ENCODE data around the gene ADARB2.
"Not testable (repeated sequence)": the region's sequence is repeated elsewhere in the genome, so short reads cannot be mapped to it uniquely, and the experiment has no call there.

The ADARB2 gene

DNA sequence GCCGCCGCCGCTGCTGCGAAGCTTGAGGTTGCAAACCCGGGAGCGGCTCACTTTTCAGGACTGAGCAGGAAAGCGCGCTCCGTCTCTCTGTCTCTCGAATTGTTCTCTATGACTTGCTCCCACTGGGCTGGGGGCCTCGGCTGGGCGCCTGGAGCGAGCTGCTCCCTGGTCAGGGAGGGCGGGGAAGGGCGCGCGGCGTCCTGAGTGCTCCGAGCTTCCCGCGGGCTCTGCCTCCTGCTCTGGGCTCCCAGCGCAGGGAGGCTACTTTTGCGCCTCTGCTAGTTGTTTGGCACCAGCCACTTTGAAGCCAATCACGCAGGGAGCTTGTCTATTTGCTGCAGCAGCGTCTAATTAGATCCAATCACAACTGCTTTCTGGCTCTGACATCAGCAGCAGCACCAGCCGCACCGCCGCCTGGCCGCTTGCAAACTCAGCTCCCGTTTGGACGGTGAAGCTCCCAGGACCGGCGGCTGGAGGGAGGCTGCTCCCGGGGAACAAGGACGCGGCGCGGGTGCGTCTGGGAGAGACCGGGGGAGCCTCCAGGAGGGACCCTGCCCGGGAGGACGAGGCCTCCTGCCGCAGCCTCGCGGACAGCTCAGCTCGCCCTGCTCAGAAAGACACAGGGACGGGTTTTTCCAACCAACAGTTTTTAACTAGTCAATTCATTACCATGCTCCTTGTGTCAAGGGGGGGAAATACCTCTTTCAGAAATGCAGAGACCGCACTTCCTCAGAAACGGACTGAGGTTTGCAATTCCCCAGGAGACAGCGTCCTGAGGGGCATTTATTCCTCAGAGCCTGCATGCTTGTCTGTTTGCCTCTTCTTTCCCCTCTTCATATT lies at the start of gene ADARB2:
ADARB2 (minus strand) TSS at position 304 of the 840 bp plus-strand sequence.
- no peak for DNase-seq (ENCODE audit: low read depth)

DNA sequence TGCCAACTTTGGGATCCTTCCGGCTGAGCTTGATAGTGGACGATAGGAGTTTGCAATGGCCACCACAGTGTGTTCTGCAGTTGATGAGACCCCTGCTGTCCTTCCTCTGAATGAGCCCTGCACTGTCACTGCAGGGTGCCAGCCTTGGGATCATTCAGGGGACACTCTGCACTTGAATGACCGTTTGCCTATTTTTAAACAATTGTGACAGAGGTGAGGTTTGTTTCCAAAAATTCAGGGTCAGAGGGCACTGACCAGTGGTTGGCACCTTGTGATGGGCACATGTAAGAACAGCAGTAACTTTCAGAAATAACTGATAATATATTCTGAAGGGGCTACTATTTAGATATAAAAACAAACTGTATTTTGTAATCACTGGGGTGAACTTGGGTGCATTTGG lies 48.5 kb upstream of the ADARB2 start:
- DNase-seq (ENCODE audit: low read depth) = no peak

DNA sequence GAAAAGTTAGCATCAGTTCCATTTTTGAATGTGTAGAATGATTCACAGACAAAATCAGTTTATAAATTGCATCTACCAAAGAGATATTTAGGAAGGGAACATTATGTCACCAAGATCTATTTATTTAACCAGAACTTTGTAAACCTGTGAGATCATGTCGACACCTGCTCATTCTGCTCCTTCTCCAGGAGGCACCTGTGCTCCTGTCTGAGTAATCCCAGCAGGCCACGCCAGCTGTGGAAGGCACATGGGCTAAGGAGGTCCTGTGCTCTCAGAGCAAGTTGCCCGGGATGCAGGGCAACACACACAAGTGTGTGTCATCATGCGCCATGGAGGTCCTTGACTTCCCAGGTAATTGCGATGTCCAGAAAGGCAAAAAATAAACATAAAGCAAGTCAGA lies 45.5 kb upstream of the ADARB2 start:
- no peak for DNase-seq (ENCODE audit: low read depth)

DNA sequence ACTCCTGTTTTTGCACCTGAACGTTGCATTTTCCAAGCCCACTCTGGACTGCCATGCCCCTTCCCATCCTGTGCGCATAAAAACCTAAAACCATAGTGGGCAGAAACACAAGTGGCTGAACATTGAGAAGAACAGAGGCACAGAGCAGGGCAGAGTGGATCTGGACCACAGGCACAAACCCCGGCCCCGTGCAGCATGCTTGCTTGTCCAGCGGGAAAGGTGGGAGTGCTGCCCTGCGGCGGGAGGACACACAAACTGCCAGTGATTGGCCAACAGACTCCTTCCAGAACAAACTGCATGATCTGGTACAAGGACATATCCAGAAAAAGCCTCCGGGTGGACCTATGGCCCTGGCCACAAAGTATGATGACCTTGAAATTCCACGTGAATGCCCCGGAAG lies 42.5 kb upstream of the ADARB2 start:
- no peak for DNase-seq (ENCODE audit: low read depth)

DNA sequence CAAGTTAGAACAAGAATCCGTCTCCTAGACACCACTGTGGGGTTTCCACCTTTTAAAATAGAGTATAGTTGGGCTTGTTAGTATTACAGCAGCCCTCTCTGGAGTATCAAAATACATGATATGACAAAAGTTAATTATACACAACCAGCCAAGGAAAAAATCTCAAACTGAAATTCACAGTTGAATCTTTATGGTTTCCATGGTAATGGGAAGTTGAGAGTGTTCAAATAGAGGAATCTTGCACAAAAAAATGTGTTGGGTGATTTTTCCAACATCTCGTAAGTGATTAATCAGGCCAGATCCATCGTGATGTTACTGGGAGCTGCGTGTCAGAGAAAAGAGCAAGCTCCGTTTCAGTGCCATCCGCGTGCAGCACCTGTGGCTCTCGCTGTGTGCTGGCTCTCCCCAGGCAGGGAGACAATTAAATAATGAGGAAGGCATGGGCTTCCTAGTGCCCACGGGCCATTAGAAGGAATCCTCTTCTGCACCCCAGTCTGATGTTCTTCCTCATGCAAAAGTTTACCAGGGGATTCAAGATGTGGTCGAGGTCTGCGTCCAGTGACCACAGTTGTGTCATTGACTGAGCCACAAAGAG lies 41.1 kb upstream of the ADARB2 start:
- no peak for DNase-seq (ENCODE audit: low read depth)

DNA sequence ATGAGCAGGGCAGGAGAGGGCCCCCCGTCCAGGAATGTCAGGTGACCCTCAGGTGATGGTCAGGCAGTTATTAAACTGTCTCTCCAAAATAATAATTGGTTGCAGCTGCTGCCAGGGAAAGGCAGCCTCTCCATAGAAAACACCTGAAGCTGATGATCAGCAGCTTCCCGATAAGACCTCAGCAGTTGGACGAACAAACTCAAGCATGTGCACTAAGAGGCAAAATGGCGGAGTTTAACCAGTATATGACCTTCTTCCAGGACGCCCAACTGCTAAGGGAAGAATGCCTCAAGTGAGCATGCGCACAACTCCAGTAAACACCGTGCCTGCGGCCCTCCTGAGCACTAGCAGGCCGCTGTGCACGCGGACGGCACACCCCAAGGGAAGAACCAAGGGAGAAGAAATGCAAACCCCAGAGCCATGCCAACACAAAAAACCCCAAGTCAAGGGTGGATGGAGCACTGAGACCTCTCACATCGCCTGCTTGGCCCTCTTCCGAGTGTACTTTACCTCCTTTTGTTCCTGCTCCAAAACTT lies 38.9 kb upstream of the ADARB2 start:
- DNase-seq (ENCODE audit: low read depth) = no peak

DNA sequence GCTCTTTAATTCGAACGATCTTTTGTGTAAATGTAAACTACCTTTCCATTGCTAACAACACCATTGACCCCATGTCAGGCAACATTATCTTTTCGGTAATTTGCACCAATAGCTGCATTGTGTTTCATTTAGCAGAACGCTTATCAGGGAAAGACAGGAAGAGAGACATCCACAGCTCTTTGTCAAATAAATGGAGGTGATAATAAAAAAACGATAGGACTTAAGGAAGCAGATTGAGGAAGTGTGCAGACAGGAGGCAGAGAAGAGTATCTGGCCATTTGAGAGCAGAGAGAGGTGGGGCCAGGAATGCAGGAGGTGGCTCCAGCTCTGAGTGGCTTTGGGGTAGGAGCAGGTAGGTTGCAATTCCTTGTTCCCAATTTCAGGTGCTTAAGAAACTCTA lies 37.5 kb upstream of the ADARB2 start:
- no peak for DNase-seq (ENCODE audit: low read depth)

DNA sequence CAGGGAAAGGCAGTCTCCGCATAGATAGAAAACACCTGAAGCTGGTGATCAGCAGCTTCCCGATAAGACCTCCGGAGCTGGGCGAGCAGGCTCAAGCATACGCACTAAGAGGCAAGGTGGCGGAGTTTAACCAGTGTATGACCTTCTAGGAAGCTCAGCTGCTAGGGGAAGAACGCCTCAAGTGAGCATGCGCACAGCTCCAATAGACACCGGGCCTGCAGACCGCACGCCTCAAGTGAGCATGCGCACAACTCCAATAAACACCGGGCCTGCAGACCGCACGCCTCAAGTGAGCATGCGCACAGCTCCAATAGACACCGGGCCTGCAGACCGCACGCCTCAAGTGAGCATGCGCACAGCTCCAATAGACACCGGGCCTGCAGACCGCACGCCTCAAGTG lies 35.9 kb upstream of the ADARB2 start:
- not testable (repeated sequence) for DNase-seq (ENCODE audit: low read depth)

DNA sequence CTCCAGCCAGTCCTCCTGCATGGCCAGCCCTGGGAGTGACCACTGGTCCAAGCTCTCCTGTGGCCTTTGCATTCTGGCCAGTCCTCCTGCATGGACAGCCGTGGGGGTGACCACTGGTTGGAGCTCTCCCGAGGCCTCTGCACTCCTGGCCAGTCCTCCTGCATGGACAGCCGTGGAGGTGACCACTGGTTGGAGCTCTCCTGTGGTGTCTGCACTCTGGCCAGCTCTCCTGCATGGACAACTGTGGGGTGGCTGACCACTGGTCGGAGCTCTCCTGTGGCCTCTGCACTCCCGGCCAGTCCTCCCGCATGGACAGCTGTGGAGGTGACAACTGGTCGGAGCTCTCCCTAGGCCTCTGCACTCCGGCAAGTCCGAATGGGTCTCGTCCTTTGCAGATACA lies 28.7 kb upstream of the ADARB2 start:
- no peak for DNase-seq (ENCODE audit: low read depth)

DNA sequence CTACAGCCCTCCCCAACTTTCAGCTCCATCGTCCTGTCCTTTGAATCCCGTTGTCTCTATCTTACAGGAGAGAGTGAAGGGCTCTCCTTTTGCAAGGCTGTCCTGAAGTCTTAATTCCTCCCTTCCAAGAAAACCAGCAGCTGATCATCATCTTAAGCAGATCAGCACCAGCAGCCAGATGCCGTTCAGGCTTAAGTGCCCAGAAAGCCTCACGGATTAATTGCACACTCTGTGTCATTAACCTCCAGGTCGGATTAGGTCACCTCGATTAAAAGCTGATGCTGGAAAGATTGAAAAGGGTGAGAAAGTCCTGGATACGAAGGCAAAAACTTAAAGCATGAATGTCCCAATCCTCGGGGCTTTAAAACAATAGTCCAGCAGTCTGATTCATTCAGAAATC lies 24.8 kb upstream of the ADARB2 start:
- DNase-seq (ENCODE audit: low read depth) = no peak

DNA sequence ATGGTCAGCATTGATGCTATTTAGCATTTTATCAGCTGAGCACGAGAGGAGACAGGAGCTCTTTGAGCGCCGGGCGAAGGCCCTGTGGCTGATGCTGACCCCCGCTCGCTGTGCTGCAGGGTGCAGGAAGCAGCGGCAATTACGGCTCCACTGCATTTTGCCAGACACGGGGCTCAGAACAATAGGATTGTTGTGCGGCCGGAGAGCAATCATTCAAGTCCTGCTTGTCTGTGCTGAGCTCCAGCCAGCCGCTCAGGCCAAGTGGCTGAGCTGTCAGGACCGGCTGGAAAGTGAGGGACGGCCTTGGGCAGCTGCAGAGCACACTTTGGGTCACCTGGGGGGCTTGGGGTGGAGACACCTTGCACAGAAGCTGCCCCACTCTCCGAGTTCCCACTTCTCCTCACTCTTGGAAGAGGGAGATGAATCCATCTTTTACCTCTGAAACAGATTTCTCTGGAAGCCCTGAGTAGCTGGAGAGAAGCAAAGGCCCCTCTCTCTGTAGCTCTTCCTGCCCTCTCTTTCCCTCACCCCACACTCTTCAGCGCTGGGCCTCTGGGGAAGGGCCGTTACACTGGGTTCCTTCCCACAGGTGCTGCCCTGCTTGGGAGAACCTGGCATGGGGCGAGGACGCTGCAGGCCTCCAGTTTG lies 17.3 kb upstream of the ADARB2 start:
- DNase-seq (ENCODE audit: low read depth) = no peak

DNA sequence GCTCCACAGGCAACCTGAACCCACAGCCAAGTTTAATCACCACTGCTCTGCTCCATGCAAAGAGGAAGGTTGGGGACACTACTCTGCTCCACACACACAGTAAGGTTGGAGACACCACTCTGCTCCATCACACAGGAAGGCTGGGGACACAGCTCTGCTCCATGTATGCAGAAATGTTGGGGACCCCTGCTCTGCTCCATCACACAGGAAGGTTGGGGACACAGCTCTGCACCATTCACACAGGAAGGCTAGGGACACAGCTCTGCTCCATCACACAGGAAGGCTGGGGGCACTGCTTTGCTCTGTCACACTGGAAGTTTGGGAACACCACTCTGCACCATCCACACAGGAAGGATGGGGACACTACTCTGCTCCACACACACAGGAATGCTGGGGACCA lies 14.8 kb upstream of the ADARB2 start:
- DNase-seq (ENCODE audit: low read depth) = no peak

DNA sequence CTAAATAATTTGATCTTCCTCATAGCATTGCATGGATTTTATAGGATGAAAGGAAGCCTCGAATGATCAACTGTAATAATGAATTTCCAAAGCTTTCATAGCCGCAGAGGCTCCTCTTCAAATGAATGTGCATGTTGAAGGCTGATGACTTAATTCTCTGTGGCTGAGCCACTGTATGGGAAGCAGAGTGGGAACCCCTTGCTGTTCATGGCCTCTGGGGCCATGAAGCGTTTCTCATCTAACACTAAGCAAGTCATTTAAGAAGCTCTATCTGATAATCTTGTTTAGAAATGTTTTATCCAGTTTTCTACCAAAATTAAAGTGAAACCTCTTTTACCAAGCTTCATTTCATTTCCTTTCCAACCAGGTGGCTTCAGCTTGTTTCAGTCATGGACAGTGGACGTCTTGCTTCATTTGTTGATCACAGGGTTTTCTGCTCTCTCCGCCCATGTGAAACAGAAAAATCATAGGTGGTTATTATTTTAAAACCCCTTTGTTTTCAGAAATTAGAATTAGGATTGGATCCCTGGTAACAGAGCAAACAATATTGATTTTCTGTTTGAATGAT lies 10.3 kb upstream of the ADARB2 start:
- DNase-seq (ENCODE audit: low read depth) = no peak

DNA sequence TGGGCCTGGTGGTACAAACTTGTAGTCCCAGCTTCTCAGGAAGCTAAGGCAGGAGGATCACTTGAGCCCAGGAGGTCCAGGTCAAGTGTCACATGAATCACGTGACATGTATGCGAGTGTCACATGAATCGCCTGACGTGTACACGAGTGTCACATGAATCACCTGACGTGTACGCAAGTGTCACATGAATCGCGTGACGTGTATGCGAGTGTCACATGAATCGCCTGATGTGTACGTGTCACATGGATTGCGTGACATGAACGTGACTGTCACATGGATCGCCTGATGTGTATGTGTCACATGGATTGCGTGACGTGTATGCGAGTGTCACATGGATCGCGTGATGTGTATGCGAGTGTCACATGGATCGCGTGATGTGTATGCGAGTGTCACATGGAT lies 9.5 kb upstream of the ADARB2 start:
- no peak for DNase-seq (ENCODE audit: low read depth)

DNA sequence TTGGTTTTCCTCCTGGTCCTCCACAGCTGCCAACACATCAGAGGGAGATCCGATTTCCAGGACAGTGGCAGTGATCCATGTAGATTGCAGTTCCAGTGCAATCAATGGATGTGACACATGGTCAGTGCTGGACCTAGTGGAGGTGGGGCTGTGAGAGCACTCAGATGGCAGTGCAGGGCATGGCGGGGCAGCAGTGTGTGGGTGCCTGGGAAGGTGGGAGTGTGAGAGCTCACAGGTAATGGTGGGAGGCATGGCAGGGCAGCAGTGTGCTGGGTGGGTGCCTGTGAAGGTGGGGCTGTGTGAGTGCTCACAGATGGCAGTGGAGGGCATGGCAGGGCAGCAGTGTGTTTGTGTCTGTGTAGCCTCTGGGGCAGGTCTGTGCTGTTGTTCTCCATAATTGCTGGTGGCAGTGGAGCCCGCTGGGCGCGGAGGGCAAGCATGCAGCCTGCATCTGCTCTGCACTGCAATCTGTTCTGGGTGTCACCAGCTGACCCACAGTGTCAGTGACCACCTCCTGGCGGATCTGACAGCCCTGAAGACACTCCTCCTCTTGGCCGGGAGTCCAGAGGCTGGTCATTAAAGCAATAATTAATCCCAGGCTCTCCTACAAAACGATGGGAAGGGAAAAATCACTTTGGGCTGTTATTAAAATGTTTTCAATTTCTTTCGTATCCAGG lies 8.6 kb upstream of the ADARB2 start:
- no peak for DNase-seq (ENCODE audit: low read depth)

DNA sequence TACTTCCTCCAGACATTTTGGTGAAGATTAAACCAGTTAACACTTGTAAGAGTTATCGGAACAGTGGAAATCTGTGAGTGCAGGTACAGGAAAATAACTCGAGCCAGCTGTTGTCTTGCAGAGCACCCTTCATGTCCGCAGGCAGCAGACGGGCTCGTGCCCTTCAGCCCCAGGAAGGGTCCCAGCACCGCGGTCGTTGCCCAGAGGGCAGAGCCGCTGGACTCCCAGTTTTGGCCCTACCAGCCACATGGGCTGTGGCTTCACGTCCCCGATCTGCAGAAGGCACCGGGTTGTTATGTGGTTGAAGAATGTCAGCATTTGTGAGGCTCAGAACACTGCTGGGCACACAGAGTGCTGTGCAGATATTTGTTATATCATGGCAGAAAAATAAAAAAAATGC lies 7.2 kb upstream of the ADARB2 start:
- no peak for DNase-seq (ENCODE audit: low read depth)

DNA sequence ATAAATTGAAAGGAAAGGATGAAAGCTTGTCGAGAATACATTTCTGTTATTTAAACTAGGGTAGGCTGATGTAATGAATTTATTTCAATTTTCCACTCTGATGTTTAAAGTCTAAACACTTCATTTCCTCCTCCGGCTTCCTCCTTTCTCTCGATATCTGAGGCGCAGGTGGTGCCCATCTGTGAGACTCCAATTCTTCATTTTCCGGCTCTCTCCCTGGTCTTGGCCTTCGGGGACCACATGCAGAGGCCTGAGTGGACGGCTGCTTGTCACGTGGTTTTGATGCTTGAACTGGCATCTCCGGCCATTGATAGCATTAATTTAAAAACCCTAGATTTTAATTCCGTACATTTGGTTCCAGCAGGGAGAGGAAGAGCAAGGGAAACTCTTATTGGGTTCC lies 5.8 kb upstream of the ADARB2 start:
- no peak for DNase-seq (ENCODE audit: low read depth)

DNA sequence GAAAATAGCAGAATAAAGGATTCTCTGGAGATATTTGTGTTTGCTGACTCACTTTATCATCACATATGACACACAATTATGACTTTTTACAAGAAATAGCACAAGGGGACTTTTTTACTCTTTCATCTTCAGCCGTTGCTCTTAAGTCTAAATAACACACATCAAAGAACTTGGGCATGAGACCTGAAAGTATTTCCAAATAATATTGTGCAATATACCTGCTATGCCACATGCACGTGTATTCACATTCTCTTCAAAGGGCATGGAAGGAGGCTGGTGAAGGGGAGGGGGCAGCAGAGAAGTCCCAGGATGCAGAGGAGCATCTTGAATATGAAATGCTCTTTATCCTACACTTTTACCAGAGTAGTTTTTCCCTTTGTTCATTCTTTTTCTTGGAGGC lies 4.1 kb upstream of the ADARB2 start:
- no peak for DNase-seq (ENCODE audit: low read depth)

DNA sequence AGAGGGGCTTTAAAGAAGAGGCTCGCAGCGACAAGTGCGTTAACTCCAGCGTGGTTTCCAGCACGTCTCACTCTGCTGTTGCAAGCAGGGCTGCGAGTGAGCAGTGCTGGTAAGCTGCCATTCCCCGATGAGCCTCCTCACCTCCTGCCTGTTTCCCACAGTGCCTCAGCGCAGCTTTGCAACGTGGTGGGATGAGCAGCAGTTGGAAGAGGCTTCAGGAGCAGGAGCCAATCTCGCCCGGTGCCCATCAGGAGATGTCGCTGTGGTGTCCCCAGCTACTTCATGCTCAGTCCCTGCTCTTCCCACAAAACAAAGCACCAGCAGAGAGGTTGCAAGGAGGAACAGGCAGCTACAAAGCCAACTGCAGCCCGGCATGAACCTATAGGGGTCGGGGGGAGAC lies 2.4 kb upstream of the ADARB2 start:
- DNase-seq (ENCODE audit: low read depth) = no peak

DNA sequence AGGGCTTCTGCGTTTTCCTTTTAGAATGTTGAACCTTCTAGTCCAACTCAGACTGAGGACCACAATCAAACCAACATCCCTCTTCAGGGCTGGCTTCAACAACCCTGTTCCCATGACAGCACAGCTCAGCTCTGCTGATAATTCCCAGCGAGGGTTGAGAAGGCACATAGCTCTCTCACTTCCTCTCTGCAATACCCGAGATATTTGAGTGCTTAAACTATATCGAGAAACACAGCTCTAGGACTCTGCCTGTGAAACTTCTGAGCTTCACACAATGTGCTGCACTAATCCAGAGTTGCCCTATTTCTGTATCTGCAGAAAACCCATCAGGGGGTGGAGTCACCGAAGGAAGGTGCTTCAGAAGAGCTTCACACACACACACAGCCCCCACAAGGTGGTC lies 1.6 kb upstream of the ADARB2 start:
- DNase-seq (ENCODE audit: low read depth) = no peak

DNA sequence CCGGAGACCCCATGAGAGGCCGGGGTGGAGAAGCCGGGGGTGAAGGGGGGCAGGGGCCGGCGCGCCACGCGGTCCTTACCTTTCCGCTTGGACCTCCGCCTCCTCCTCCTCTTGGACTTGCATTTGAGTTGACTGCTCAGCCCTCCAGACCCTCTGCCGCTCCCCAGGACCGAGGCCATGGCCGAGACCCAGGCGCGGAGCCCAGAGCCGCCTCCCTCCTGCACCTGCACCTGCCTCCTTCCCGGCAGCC lies 428 bp downstream of the ADARB2 start:
- DNase-seq (ENCODE audit: low read depth) = no peak

DNA sequence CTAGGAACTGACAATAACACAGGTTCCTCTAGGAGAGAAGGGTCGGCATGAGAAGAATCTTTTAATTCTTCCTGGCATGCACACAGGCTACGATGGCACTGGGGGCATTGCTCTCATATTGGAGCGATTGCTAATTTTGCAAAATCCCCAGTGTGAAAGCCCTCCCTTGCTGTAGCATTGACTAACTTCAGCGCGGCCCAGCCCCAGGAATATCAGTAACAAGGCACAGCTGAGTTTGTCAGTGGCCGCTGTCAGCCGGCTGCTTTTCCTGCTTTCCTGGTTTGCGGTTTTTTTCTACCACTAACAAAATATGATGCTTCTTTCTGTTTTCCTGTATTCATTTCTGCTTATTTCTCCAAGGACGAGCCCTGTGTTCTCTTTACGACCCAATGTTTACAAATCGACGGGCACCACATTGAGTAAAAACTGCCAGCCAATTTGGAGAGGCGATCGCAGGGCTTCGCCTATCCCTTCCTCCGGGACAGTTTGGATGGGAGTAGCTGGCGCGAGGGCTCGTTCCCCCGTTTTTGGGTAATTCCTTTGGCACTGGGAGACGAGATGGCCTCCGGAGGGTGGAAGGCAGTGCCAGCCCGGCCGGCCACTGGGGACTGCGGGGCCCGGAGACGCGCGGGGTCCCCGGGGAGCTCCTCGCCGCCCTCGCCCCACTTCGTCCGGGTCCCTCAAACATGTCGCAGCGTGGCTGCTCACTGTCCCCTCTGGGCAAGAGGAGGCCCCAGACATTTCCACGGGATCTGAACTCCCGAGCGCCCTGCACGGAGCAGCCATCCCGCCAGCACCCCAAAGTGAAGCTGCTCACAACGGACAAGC lies 967 bp downstream of the ADARB2 start:
- no peak for DNase-seq (ENCODE audit: low read depth)
